Mesendoderm (in vitro differentiated cells): ENCODE measurements around the gene PDZD11.
"Not testable (repeated sequence)": the region's sequence is repeated elsewhere in the genome, so short reads cannot be mapped to it uniquely, and the experiment has no call there.

Experiments
- DNase-seq: peaks from one replicate; pipeline ENCODE4 v3.0.0; 2013
- H2AK5ac ChIP-seq: 2 replicates; pipeline ENCODE4 v1.6.1; 2013; ENCODE audit warnings: low read length, inconsistent platforms
- H2BK120ac ChIP-seq: 2 replicates; pipeline ENCODE4 v1.6.1; 2013; ENCODE audit warnings: low read depth, mild to moderate bottlenecking, low read length, moderate library complexity, mixed read lengths
- H2BK15ac ChIP-seq: replicated peaks from 2 replicates; pipeline ENCODE4 v1.6.1; 2013; ENCODE audit warnings: low read depth, mild to moderate bottlenecking, moderate library complexity
- H2BK5ac ChIP-seq: 2 replicates; pipeline ENCODE4 v1.6.1; 2013; ENCODE audit warnings: low read length, inconsistent platforms
- H3K18ac ChIP-seq: 2 replicates; pipeline ENCODE4 v1.6.1; 2013; ENCODE audit warnings: mild to moderate bottlenecking, low read length, mixed read lengths
- H3K23ac ChIP-seq: one replicate; pipeline ENCODE4 v1.6.1; 2013; ENCODE audit warnings: low read length
- H3K27ac ChIP-seq: 2 replicates; pipeline ENCODE4 v1.5.1; 2013; ENCODE audit warnings: low read depth, mild to moderate bottlenecking, inconsistent platforms, low read length, moderate library complexity
- H3K27me3 ChIP-seq: 2 replicates; pipeline ENCODE4 v1.6.1; 2013; ENCODE audit warnings: low read length, control low read depth, mild to moderate bottlenecking, inconsistent platforms; ENCODE audit not compliant: insufficient read depth, poor library complexity
- H3K36me3 ChIP-seq: 2 replicates; pipeline ENCODE4 v1.6.1; 2013; ENCODE audit warnings: low read length, inconsistent platforms; ENCODE audit not compliant: control insufficient read depth, insufficient read depth
- H3K4ac ChIP-seq: one replicate; pipeline ENCODE4 v1.6.1; 2013; ENCODE audit warnings: low read depth, mild to moderate bottlenecking, low read length, moderate library complexity
- H3K4me1 ChIP-seq: 2 replicates; pipeline ENCODE4 v1.6.1; 2013; ENCODE audit warnings: low read depth, low read length, inconsistent platforms; ENCODE audit not compliant: control insufficient read depth
- H3K4me2 ChIP-seq: 2 replicates; pipeline ENCODE4 v1.6.1; 2013; ENCODE audit warnings: low read length
- H3K4me3 ChIP-seq: 2 replicates; pipeline ENCODE4 v1.5.1; 2013; ENCODE audit warnings: mild to moderate bottlenecking, low read length
- H3K56ac ChIP-seq: one replicate; pipeline ENCODE4 v1.6.1; 2013; ENCODE audit warnings: low read length
- H3K79me1 ChIP-seq: 2 replicates; pipeline ENCODE4 v1.6.1; 2013; ENCODE audit warnings: low read length, inconsistent platforms
- H3K79me2 ChIP-seq: 2 replicates; pipeline ENCODE4 v1.6.1; 2013; ENCODE audit warnings: mild to moderate bottlenecking, low read length; ENCODE audit not compliant: control insufficient read depth, insufficient read depth
- H3K9ac ChIP-seq: 2 replicates; pipeline ENCODE4 v1.6.1; 2013; ENCODE audit warnings: low read length, inconsistent platforms
- H4K5ac ChIP-seq: one replicate; pipeline ENCODE4 v1.6.1; 2013; ENCODE audit warnings: low read length
- H4K8ac ChIP-seq: one replicate; pipeline ENCODE4 v1.6.1; 2013; ENCODE audit warnings: low read depth, mild to moderate bottlenecking, control low read depth, low read length, moderate library complexity
- WGBS: extraction: QIAGEN DNeasy Blood & Tissue Kit; methylation state at CpG from one replicate; pipeline ENCODE4 v1.1.7; 2013; ENCODE audit warnings: low lambda C conversion rate, missing lambda C conversion rate; ENCODE audit not compliant: insufficient coverage; ENCODE audit errors: extremely low coverage; 5-methylcytosine and 5-hydroxymethylcytosine counted together

PDZD11 gene

GRCh38 chrX:70292788-70293187 is 3.1 kb upstream of the PDZD11 start:
- no peak overlapping the region for H3K23ac ChIP-seq
- no peak for DNase-seq
- H4K5ac ChIP-seq: no peak overlapping the region
- H3K56ac ChIP-seq: no peak overlapping the region
- H2AK5ac ChIP-seq: no peak overlapping the region
- H2BK120ac ChIP-seq: no peak overlapping the region
- H3K27ac ChIP-seq: no peak overlapping the region
- no CpG with 5 or more reads among the region's 1 CpG for WGBS
- no peaks in the 10 kb centered on the region for H3K79me1 ChIP-seq
- H3K79me2 ChIP-seq: peaks cover 3% of the 10 kb centered on the region
- H3K27me3 ChIP-seq: no peaks in the 10 kb centered on the region
- no peak overlapping the region for H4K8ac ChIP-seq
- no peak overlapping the region for H2BK15ac ChIP-seq
- no peak overlapping the region for H3K4me3 ChIP-seq
- H3K36me3 ChIP-seq: no peaks in the 10 kb centered on the region
- no peak overlapping the region for H3K4ac ChIP-seq
- H3K4me1 ChIP-seq: no peaks in the 10 kb centered on the region
- no peak overlapping the region for H3K9ac ChIP-seq
- H3K4me2 ChIP-seq: no peak overlapping the region
- no peak overlapping the region for H2BK5ac ChIP-seq
- H3K18ac ChIP-seq: no peak overlapping the region

GRCh38 chrX:70289168-70289792 is 447 bp downstream of the PDZD11 start:
- no peak overlapping the region for H2BK5ac ChIP-seq
- no peak for DNase-seq
- H3K23ac ChIP-seq: no peak overlapping the region
- H3K56ac ChIP-seq: peak overlapping the region; percentile 95
- no peak overlapping the region for H2AK5ac ChIP-seq
- H3K27ac ChIP-seq: no peak overlapping the region
- no peak overlapping the region for H4K8ac ChIP-seq
- no peaks in the 10 kb centered on the region for H3K4me1 ChIP-seq
- H3K9ac ChIP-seq: peak overlapping the region; percentile 86
- H3K79me2 ChIP-seq: peaks cover 3% of the 10 kb centered on the region
- H3K4ac ChIP-seq: no peak overlapping the region
- H2BK15ac ChIP-seq: no peak overlapping the region
- peak overlapping the region; percentile 77 for H3K4me3 ChIP-seq
- H3K36me3 ChIP-seq: no peaks in the 10 kb centered on the region
- no peak overlapping the region for H2BK120ac ChIP-seq
- H3K4me2 ChIP-seq: peak overlapping the region; percentile 68
- H3K79me1 ChIP-seq: no peaks in the 10 kb centered on the region
- no CpG with 5 or more reads among the region's 11 CpGs for WGBS
- H4K5ac ChIP-seq: no peak overlapping the region
- no peaks in the 10 kb centered on the region for H3K27me3 ChIP-seq
- no peak overlapping the region for H3K18ac ChIP-seq

GRCh38 chrX:70281951-70282350 is 7.8 kb downstream of the PDZD11 start, which contains the start of gene RAB41:
TSS of gene RAB41 (plus strand) at chrX:70282172. CDS start at chrX:70282218, 46 bp downstream.
- no peaks in the 10 kb centered on the region for H3K4me1 ChIP-seq
- no peak within 1 kb of the TSS for H3K18ac ChIP-seq
- no peaks in the 10 kb centered on the region for H3K36me3 ChIP-seq
- WGBS: no CpG with 5 or more reads among the region's 21 CpGs
- H3K79me1 ChIP-seq: no peaks in the 10 kb centered on the region
- no peak within 1 kb of the TSS for H2BK120ac ChIP-seq
- no peak within 1 kb of the TSS for H3K4me2 ChIP-seq
- H3K79me2 ChIP-seq: no peaks in the 10 kb centered on the region
- no peak within 1 kb of the TSS for H3K56ac ChIP-seq
- no peak within 1 kb of the TSS for H3K23ac ChIP-seq
- no peak within 1 kb of the TSS for H4K8ac ChIP-seq
- no peak within 1 kb of the TSS for H4K5ac ChIP-seq
- H3K4ac ChIP-seq: no peak within 1 kb of the TSS
- H2AK5ac ChIP-seq: no peak within 1 kb of the TSS
- H3K4me3 ChIP-seq: no peak within 1 kb of the TSS
- no peak within 1 kb of the TSS for H3K9ac ChIP-seq
- H2BK5ac ChIP-seq: no peak within 1 kb of the TSS
- H2BK15ac ChIP-seq: no peak within 1 kb of the TSS
- no peak for DNase-seq
- no peaks in the 10 kb centered on the region for H3K27me3 ChIP-seq
- H3K27ac ChIP-seq: no peak within 1 kb of the TSS

GRCh38 chrX:70280573-70280972 is 9.2 kb downstream of the PDZD11 start:
- no peaks in the 10 kb centered on the region for H3K79me2 ChIP-seq

GRCh38 chrX:70279081-70279480 is 10.6 kb downstream of the PDZD11 start:
- no peak overlapping the region for H3K56ac ChIP-seq
- no peak for DNase-seq
- no peak overlapping the region for H4K5ac ChIP-seq
- H3K36me3 ChIP-seq: no peaks in the 10 kb centered on the region
- no peak overlapping the region for H3K23ac ChIP-seq
- no peak overlapping the region for H3K18ac ChIP-seq
- H3K79me2 ChIP-seq: no peaks in the 10 kb centered on the region
- no peak overlapping the region for H2AK5ac ChIP-seq
- no peak overlapping the region for H2BK15ac ChIP-seq
- H3K4me3 ChIP-seq: no peak overlapping the region
- H3K79me1 ChIP-seq: no peaks in the 10 kb centered on the region
- H3K27me3 ChIP-seq: no peaks in the 10 kb centered on the region
- H2BK5ac ChIP-seq: no peak overlapping the region
- no peak overlapping the region for H2BK120ac ChIP-seq
- H3K4ac ChIP-seq: no peak overlapping the region
- H3K27ac ChIP-seq: no peak overlapping the region
- H3K4me1 ChIP-seq: no peaks in the 10 kb centered on the region
- no peak overlapping the region for H4K8ac ChIP-seq
- no CpG with 5 or more reads among the region's 3 CpGs for WGBS
- H3K9ac ChIP-seq: no peak overlapping the region
- no peak overlapping the region for H3K4me2 ChIP-seq

More at GRCh38 chrX:70280573-70280972, 9.2 kb downstream of the PDZD11 start:
- Histone ChIP-seq H3K4ac (no peak overlapping the region), H3K79me1 (no peaks in the 10 kb centered on the region), H2AK5ac (no peak overlapping the region), H3K4me1 (no peaks in the 10 kb centered on the region), H4K8ac (no peak overlapping the region), H3K9ac (no peak overlapping the region), H3K27me3 (no peaks in the 10 kb centered on the region), H3K56ac (no peak overlapping the region), H3K4me3 (no peak overlapping the region), H2BK5ac (no peak overlapping the region), H3K36me3 (no peaks in the 10 kb centered on the region), H4K5ac (no peak overlapping the region), H3K27ac (no peak overlapping the region), H3K4me2 (no peak overlapping the region), H2BK120ac (no peak overlapping the region), H3K18ac (no peak overlapping the region), H3K23ac (no peak overlapping the region), H2BK15ac (no peak overlapping the region)
- DNase-seq: no peak
- whole genome bisulfite sequencing: no CpG with 5 or more reads among the region's 3 CpGs

GRCh38 chrX:70274029-70274428 is 15.7 kb downstream of the PDZD11 start:
- not testable (repeated sequence) for H4K5ac ChIP-seq, H4K8ac ChIP-seq, H3K23ac ChIP-seq, H3K27me3 ChIP-seq, H2BK120ac ChIP-seq, H3K9ac ChIP-seq, H3K79me1 ChIP-seq, H3K4me3 ChIP-seq, H3K4me1 ChIP-seq, H2BK5ac ChIP-seq, DNase-seq, H2BK15ac ChIP-seq, H3K27ac ChIP-seq, H3K18ac ChIP-seq, H3K4ac ChIP-seq, H3K56ac ChIP-seq, H2AK5ac ChIP-seq, H3K4me2 ChIP-seq, H3K36me3 ChIP-seq, H3K79me2 ChIP-seq
- WGBS: no CpG with 5 or more reads among the region's 7 CpGs
